GM15510 (cell line): ENCODE measurements around the gene PLBD2.

Experiments used
- POLR2A ChIP-seq: IDR thresholded peaks from 3 replicates; pipeline ENCODE4 v1.6.1; 2011; ENCODE audit warnings: borderline replicate concordance; ENCODE audit not compliant: insufficient read length; ENCODE audit errors: extremely low read depth

The PLBD2 gene

DNA sequence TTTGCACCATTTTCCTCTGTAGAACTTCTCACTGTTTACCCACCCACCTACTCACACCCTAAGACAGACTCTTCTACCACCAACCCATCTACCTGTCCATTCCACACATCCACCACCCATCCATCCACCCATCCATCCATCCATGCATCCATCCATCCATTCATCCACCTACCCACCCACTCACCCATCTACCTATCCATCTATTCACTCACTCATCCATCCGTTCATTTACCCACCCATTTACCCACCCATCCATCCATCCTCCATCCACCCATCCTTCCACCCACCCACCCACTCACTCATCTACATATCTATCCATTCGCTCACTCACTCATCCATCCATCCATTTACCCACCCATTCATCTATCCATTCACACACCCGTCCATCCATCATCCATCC lies 15.1 kb downstream of the PLBD2 start:
- no peak for TF ChIP-seq POLR2A

DNA sequence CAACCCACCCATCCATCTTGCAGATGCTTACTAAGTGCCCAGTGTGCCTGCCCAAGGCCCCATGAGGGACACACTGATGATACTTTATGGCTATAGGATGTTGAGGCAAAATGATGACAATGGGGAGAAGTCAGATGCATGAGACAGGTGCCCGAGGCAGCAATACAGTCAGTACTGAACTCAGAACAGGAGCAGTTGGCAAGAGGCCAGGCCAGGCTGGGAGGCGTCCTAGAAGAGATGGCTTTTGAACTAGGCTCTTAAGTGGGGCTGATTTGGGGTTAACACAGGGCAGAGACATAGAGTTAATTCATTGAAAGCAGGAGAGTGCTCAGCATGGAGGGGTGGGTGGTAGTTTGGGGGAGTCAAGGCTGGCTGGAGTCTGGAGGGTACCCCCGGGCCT lies 15.6 kb downstream of the PLBD2 start:
- TF ChIP-seq POLR2A = no peak

DNA sequence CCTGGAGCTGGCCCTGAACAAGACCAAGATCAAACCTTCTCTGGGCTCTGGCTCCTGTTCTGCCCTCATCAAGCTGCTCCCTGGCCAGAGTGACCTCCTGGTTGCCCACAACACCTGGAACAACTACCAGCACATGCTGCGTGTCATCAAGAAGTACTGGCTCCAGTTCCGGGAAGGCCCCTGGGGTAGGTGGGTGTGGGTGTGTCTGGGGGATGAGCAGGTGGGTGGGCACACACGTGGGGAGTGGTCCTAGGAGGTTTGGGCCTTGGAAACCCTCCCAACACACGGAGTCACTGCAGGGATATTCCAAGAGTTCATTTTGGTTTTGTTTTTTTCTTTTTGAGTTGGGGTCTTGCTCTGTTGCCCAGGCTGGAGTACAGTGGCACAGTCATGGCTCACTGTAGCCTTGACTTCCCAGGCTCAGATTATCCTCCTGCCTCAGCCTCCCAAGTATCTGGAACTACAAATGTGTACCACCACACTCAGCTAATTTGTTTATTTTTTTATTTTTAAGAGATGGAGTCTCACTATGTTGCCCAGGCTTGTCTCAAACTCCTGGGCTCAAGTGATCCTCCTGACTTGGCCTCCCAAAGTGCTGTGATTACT lies 16.5 kb downstream of the PLBD2 start:
- TF ChIP-seq POLR2A = no peak

DNA sequence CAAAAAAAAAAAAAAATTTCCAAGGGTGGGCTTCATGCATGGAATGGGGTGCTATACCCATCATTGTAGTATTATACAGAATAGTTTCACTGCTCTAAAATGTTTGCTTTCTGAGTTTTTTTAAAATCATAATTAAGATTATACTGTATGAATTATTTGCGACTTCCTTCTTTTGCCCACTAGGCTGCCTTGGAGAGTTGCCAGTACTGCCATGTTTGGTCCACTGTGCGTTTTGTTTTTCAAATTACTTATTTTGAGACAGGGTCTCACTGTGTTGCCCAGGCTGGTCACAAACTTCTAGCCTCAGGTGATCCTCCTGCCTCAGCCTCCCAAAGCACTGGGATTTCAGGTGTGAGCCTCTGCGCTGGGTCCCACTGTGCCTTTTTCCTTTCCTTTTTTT lies 19.9 kb downstream of the PLBD2 start:
- no peak for TF ChIP-seq POLR2A

DNA sequence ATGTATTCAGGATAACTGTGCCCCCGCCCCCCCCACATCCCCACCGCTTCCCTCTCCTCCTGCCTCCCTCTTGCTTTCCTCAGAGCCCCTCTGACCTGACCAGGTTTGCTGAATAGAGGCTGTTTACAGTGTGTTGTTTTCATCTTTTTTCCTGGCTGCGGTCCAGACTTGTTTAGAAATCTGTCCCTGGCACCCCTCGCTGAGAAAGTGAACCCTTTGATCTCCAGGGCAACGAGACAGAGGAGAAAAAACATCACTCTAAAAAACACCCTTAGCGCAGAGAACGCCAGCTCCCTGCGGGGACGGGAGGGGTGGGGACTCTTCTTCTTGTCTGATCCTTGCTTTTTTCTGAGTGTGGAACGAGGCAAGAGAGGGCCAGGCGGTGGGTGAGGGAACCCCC lies 22.8 kb downstream of the PLBD2 start:
- TF ChIP-seq POLR2A = no peak

DNA sequence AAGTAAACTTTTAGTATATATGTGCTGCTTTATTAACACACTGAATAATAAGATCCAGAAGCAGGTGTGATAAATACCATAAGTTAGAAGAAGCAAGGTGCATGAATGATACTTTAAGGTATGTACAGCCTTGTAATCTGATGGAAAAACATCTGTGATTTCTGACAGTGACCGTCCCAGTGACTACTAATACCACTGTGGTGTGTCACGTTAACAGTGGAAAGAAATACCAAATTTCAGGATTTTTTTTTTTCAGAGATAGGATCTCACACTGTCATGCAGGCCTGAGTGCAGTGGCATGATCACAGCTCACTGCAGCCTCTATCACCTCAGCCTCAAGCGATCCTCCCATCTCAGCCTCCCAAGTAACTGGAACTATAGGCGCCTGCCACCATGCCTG lies 23.8 kb downstream of the PLBD2 start:
- no peak for TF ChIP-seq POLR2A

DNA sequence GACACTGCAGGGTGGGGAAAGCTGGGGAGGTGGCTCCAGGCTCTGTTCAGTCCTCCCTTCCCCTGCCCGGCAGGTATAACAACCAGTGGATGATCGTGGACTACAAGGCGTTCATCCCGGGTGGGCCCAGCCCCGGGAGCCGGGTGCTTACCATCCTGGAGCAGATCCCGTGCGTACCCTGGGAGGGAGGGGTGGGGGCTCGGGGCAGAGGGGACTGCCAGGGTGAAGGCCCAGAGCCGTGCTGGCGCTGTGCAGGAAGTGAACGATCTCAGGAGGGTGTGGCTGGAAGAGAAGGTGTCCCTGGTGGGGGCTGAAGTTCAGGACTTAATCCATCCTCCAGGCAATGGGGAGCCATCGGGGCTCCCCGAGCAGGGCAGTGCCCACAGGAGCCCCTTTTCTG lies 26.4 kb downstream of the PLBD2 start:
- no peak for TF ChIP-seq POLR2A

DNA sequence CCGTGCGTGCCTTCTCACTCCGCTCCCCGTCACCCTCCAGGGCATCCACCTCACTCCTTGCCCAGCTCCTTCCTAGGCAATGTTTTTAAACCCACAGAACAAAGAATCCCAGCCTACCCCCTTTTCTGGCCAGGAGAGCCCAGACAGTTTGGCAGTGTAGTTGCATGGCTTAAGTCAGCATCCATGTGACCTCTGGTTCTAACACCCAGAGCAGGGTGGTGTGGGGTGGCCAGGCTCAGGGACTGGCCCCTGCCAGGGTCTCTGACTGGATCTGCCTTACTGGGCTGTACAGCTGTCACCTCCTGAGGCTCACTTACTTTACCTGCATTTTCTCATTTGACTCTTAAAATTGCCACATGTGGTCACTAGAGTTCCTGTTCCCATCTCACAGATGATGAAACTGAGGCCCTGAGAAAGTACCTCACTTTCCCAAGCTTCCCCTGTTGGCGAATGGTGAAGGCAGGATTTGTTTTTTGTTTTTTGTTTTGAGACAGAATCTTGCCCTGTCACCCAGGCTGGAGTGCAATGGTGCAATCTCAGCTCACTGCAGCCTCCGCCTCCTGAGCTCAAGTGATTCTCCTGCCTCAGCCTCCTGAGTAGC lies 27.0 kb downstream of the PLBD2 start:
- TF ChIP-seq POLR2A = no peak

DNA sequence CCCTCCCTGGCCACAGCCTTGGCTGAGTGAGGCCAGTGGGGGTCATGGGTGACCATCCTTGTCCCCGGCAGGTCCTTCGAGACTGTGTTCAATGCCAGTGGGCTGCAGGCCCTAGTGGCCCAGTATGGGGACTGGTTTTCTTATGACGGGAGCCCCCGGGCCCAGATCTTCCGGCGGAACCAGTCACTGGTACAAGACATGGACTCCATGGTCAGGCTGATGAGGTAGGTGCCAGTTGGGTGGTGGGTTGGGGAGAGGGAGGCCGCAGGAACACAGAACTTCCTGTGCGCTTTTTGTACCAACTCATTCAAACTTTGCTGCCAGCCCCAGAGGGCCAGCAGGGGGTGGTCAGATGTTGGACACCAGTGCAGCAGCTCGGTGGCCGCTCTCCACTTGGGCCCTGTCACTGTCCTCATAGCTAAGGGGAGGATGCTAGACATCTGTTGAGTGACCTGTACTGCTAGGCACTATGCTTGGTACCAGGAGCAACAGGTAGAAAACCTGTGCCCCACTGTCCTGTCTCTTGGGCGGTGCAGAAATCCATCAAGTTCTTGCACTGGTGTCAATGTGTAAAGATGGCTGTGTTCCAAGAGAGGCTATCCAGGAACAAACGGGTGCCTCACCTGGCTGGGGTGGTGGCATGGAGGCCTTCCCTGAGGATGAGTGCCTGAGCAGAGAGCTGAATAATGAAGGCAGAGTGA lies 28.6 kb downstream of the PLBD2 start:
- no peak for TF ChIP-seq POLR2A

DNA sequence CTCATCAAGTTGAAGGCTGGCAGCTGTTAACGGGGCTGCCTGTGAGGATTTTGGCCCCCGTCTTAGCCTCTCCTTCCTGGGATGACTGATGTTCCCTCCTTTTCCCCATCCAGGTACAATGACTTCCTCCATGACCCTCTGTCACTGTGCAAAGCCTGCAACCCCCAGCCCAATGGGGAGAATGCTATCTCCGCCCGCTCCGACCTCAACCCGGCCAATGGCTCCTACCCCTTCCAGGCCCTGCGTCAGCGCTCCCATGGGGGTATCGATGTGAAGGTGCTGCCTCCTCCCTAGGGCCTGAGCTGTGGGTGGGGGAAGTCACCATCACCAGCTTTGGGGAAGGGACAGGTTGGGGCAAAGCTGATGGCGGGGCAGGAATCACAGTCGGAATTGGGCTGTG lies 29.2 kb downstream of the PLBD2 start:
- TF ChIP-seq POLR2A = no peak

DNA sequence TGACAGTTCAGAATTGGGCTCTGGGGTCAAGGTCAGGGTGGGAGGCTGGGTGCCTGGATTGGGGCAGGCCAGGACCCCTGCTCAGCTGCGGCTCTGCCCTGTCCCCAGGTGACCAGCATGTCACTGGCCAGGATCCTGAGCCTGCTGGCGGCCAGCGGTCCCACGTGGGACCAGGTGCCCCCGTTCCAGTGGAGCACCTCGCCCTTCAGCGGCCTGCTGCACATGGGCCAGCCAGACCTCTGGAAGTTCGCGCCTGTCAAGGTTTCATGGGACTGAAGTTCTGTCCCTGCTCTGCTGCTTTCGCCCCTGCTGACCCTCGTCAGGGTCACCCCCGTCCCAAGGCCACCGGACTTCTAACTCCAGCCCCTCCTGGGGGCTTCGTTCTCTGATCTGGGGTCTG lies 30.0 kb downstream of the PLBD2 start:
- TF ChIP-seq POLR2A = no peak

DNA sequence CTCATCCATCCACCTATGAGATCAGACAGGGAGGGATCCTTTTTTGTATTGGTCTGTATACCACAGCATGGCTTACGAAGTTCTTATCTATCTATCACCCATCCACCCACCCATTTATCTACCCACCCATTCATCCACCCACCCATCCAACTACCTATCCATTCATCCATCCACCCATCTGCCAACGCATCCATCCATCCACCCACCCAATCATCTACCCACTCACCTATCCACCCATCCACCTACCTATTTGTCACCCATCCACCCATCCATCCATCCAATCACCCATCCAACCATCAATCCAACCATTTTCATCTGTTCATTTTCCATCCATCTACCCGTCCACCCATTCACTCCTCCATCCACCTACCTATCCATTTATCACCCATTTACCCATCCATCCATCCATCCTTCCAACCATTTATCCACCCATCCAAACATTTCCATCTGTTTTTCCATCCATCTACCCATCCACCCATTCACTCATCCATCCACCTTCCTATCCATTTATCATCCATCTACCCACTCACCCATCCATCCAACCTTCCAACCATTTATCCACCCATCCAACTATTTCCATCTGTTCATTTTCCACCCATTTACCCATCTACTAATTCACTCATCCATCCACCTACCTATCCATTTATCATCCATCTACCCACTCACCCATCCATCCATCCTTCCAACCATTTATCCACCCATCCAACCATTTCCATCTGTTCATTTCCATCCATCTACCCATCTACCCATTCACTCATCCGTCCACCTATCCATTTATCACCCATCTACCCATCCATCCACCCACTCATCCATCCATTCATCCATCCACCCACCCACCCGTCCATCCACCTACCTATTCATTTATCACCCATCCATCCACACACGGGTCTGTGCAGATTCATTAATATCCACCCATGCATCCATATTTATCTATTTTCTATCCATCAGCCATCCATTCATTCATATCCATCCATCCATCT lies 32.0 kb downstream of the PLBD2 start:
- TF ChIP-seq POLR2A = no peak

DNA sequence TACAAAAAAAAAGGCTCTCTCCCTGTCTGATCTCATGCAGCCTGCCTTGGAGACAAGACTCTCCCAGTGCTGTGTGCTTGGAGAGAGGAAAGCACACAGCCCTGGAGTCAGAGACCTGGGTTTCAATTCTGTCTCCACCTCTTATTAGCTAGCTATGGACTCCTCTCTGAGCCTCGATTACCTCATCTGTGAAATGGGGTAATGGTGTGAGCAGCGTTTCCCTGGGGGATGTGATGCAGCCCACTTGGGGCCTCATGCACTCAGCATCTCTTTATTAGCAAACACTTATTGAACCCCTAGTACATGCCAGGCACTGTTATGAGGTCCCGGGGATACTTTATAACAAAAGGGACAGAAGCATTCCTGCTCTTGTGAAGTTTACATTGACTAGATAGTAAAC lies 32.8 kb downstream of the PLBD2 start:
- TF ChIP-seq POLR2A = no peak

DNA sequence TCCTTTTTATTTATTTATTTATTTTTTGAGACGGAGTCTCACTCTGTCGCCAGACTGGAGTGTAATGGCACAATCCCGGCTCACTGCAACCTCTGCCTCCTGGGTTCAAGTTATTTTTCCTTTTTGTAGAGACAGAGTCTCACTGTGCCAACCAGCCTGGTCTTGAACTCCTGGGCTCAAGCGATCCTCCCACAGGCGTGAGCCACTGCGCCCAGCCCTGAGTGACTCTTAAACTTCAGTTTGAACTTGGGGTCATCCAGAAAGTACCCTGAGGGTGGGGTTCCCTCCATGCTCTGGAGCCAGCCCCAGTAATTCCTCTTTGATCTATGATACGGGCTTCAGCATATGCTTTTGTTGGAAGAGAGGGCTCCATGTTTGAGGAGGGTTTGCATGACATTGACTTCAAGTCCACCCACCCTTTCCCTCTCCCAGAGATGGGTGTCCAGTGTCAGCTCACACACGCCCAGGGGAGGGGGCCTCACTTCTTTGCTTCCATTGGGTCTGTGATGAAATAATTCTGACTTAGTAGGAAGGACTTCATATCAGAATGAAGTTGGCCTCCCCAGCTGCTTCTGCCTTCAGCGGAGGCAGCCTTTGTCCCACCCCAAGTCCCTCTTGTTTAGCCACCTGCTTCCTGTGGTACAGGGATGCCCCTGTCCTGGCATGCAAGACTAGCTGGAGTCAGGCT lies 33.4 kb downstream of the PLBD2 start:
- TF ChIP-seq POLR2A = no peak
